Caco-2 (cell line): ENCODE measurements around the gene PHF21A. TPM values are rescaled to one million over a fixed set of nuclear protein-coding genes. Genes with fewer than 3 reads are reported as not detected.

ENCODE experiments used
- BruUV-seq: library from RNA; stranded (reverse); fragments of 400-500 nt; replicated peaks from 2 replicates; lab custom pipeline; 2021; lab: Mats Ljungman, UMichigan
- CTCF ChIA-PET: fragments of 300-600 bp; sonication (Branson Sonifier 250); formaldehyde crosslinking; loops from one replicate; lab custom pipeline; 2022; ENCODE audit warnings: antibody characterized with exemption; lab: Charles Lee
- POLR2A ChIA-PET: fragments of 300-600 bp; sonication (Branson Sonifier 250); formaldehyde crosslinking; loops from one replicate; lab custom pipeline; 2022; ENCODE audit warnings: antibody characterized with exemption; lab: Charles Lee
- DNase-seq, 2 experiments: peaks; one replicate each; pipeline versions ENCODE4 v3.0.0 to v3.0.0-alpha.2; 2020 to 2022
- H3K27me3 ChIP-seq: replicated peaks from 2 replicates; pipeline ENCODE4 v1.6.0; 2011; ENCODE audit warnings: low read length; ENCODE audit not compliant: control insufficient read depth, insufficient read depth
- H3K36me3 ChIP-seq: 2 replicates; pipeline ENCODE4 v1.5.1; 2011; ENCODE audit warnings: low read length; ENCODE audit not compliant: control insufficient read depth, insufficient read depth
- H3K4me1 ChIP-seq: fragments of 250-450 bp; sonication (Bioruptor Pico); 2 replicates; pipeline ENCODE4 v1.5.1; 2020; ENCODE audit warnings: mild to moderate bottlenecking
- H3K4me3 ChIP-seq: 2 replicates; pipeline ENCODE4 v1.5.1; 2011; ENCODE audit warnings: low read depth, mild to moderate bottlenecking, control low read depth, low read length
- H3K9me3 ChIP-seq: fragments of 250-450 bp; sonication (Bioruptor Pico); 2 replicates; pipeline ENCODE4 v1.5.1; 2020; ENCODE audit warnings: mild to moderate bottlenecking, moderate library complexity
- H3K27ac Mint-ChIP-seq: one replicate; pipeline ENCODE4 v1.8.0; 2022; ENCODE audit warnings: mixed read lengths; ENCODE audit not compliant: unreplicated experiment
- H3K27me3 Mint-ChIP-seq: one replicate; pipeline ENCODE4 v1.8.0; 2022; ENCODE audit warnings: mixed read lengths; ENCODE audit not compliant: insufficient read depth, unreplicated experiment
- H3K36me3 Mint-ChIP-seq: one replicate; pipeline ENCODE4 v1.8.0; 2022; ENCODE audit warnings: mild to moderate bottlenecking, mixed read lengths; ENCODE audit not compliant: insufficient read depth, unreplicated experiment
- H3K4me1 Mint-ChIP-seq: one replicate; pipeline ENCODE4 v1.8.0; 2022; ENCODE audit warnings: low read depth, mixed read lengths; ENCODE audit not compliant: unreplicated experiment
- H3K4me3 Mint-ChIP-seq: one replicate; pipeline ENCODE4 v1.8.0; 2022; ENCODE audit warnings: mild to moderate bottlenecking, moderate library complexity, mixed read lengths; ENCODE audit not compliant: unreplicated experiment
- H3K9me3 Mint-ChIP-seq: one replicate; pipeline ENCODE4 v1.8.0; 2022; ENCODE audit warnings: mixed read lengths; ENCODE audit not compliant: unreplicated experiment
- CTCF ChIP-seq, 2 experiments: fragments of 200-600 bp in 1 of 2; IDR thresholded peaks; 1 replicate in 1 of 2; 2 replicates in 1 of 2; pipeline versions ENCODE4 v1.5.1 to v1.8.0; 2011 to 2022; ENCODE audit warnings: antibody characterized with exemption in 1 of 2, control low read depth in 1 of 2, inconsistent platforms in 1 of 2, low read depth in 1 of 2, low read length in 1 of 2, mild to moderate bottlenecking in 1 of 2, moderate library complexity in 1 of 2; ENCODE audit not compliant: insufficient read depth in 1 of 2, severe bottlenecking in 1 of 2, unreplicated experiment in 1 of 2
- intact Hi-C: fragments of 100-400 bp; cut with micrococcal nuclease; formaldehyde crosslinking; loops from one replicate; pipeline ENCODE4 v1.10.0; 2022; ENCODE audit not compliant: unreplicated experiment
- total RNA-seq: library from RNA; stranded (reverse); gene quantifications from 2 replicates; pipeline ENCODE4 v1.2.3, GENCODE V29; 2022

The PHF21A gene
- total RNA-seq, 1 experiment from 2014 or later = 20.0 TPM

- no peaks in the 10 kb centered on the region for H3K9me3 Mint-ChIP-seq
- CTCF ChIA-PET = no interaction called here
- no peak for DNase-seq
- no peak for TF ChIP-seq CTCF (IDR thresholded peaks at IDR 0.05; ENCODE audit: insufficient read depth in 1 of 2, low read depth in 1 of 2, low read length in 1 of 2, severe bottlenecking in 1 of 2, unreplicated experiment in 1 of 2)
- POLR2A ChIA-PET = no interaction called here
- no peaks in the 10 kb centered on the region for H3K9me3 ChIP-seq
- H3K27me3 Mint-ChIP-seq = no peaks in the 10 kb centered on the region
- H3K4me1 Mint-ChIP-seq = no peaks in the 10 kb centered on the region
- no peak overlapping the region for H3K4me3 Mint-ChIP-seq
- no peaks in the 10 kb centered on the region for H3K27me3 ChIP-seq
- no peaks in the 10 kb centered on the region for H3K36me3 Mint-ChIP-seq
- H3K36me3 ChIP-seq = no peaks in the 10 kb centered on the region
- H3K27ac Mint-ChIP-seq = no peak overlapping the region
- no peaks in the 10 kb centered on the region for H3K4me1 ChIP-seq
- BruUV-seq = no TSS peak
- H3K4me3 ChIP-seq = no peak overlapping the region
- intact Hi-C loops = no loop called here
Measured at GRCh38 chr11:46107408-46107718, 13.9 kb downstream of the PHF21A start.

DNA sequence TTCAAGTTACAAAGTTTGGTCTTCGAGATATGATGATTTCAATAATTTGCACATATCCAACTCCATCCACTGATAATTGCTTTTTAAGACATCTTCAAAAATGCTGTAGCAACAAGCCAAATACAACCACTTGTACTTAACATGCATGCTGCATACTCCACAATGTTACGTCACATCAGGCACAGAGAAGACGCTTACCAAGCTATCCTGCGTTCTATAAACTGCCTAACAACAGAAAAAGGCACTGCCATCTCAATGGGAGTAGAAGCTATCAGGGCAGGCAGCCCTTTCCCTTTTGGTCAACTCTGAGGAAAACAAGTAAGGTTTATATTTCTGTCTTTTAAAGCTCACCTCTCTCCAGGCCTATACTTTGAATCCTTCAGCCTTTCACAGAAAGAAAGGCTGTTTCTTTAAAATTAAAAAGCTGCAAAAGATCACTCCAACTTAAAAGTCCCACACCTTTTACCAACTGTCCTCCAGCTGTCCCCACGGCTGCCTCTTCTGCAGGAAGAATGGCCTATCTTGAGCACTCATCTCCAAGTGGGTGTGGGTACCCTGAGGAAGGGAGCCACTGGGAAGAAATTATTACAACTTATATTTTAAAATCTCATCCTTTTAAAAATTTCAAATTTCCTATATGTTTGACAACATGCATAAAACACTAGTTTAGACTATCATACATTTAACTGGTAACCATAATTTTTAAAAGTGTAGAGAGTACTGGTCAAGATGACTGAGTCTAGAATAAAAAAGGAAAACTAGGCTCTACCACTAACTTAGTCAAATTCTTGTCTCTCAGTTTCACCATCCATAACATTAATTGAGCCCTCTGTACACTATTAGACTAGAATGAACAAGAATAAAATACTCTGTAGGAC lies 14.5 kb downstream of the PHF21A start:
- Mint-ChIP-seq H3K4me1 (no peaks in the 10 kb centered on the region), H3K27ac (no peak overlapping the region), H3K9me3 (no peaks in the 10 kb centered on the region), H3K27me3 (no peaks in the 10 kb centered on the region), H3K36me3 (no peaks in the 10 kb centered on the region), H3K4me3 (no peak overlapping the region)
- TF ChIP-seq CTCF (IDR thresholded peaks at IDR 0.05; ENCODE audit: insufficient read depth in 1 of 2, low read depth in 1 of 2, low read length in 1 of 2, severe bottlenecking in 1 of 2, unreplicated experiment in 1 of 2) = no peak
- H3K9me3 ChIP-seq = no peaks in the 10 kb centered on the region
- BruUV-seq = no TSS peak
- CTCF ChIA-PET = no interaction called here
- H3K36me3 ChIP-seq = no peaks in the 10 kb centered on the region
- intact Hi-C loops = no loop called here
- no peaks in the 10 kb centered on the region for H3K4me1 ChIP-seq
- H3K27me3 ChIP-seq = no peaks in the 10 kb centered on the region
- H3K4me3 ChIP-seq = no peak overlapping the region
- POLR2A ChIA-PET = no interaction called here
- no peak for DNase-seq

- intact Hi-C loops = no loop called here
- no TSS peak for BruUV-seq
- DNase-seq = no peak
- CTCF ChIA-PET = no interaction called here
- H3K27me3 Mint-ChIP-seq = no peaks in the 10 kb centered on the region
- H3K4me3 ChIP-seq = no peak overlapping the region
- no peak for TF ChIP-seq CTCF (IDR thresholded peaks at IDR 0.05; ENCODE audit: insufficient read depth in 1 of 2, low read depth in 1 of 2, low read length in 1 of 2, severe bottlenecking in 1 of 2, unreplicated experiment in 1 of 2)
- H3K9me3 Mint-ChIP-seq = no peaks in the 10 kb centered on the region
- H3K4me3 Mint-ChIP-seq = no peak overlapping the region
- H3K4me1 ChIP-seq = no peaks in the 10 kb centered on the region
- no peaks in the 10 kb centered on the region for H3K27me3 ChIP-seq
- no peaks in the 10 kb centered on the region for H3K4me1 Mint-ChIP-seq
- POLR2A ChIA-PET = no interaction called here
- no peak overlapping the region for H3K27ac Mint-ChIP-seq
- no peaks in the 10 kb centered on the region for H3K36me3 Mint-ChIP-seq
- H3K36me3 ChIP-seq = no peaks in the 10 kb centered on the region
- H3K9me3 ChIP-seq = no peaks in the 10 kb centered on the region
Measured at GRCh38 chr11:46105926-46106325, 15.3 kb downstream of the PHF21A start.
